IPS-NIHi11 (cell line): ENCODE data around the gene BDKRB2.

ENCODE experiments used
- DNase-seq: peaks from one replicate; pipeline ENCODE4 v3.0.0; 2012; ENCODE audit warnings: mixed read lengths, low spot score

Gene BDKRB2

GRCh38 chr14:96252323-96252998 is 47.8 kb downstream of the BDKRB2 start:
- DNase-seq = no peak

GRCh38 chr14:96252999-96253539 is 48.4 kb downstream of the BDKRB2 start:
- no peak for DNase-seq

GRCh38 chr14:96254687-96255086 is 50.0 kb downstream of the BDKRB2 start:
- DNase-seq = no peak

GRCh38 chr14:96255501-96256366 is 51.1 kb downstream of the BDKRB2 start, which contains the start of gene BDKRB1:
Gene BDKRB1, plus strand, starts transcription at chr14:96256210. Its CDS starts 7,473 bp downstream, at chr14:96263683.
- DNase-seq = no peak

- no peak for DNase-seq
Measured at GRCh38 chr14:96256407-96256806, 51.8 kb downstream of the BDKRB2 start.

GRCh38 chr14:96257056-96257455 is 52.4 kb downstream of the BDKRB2 start:
- no peak for DNase-seq

GRCh38 chr14:96257900-96258299 is 53.3 kb downstream of the BDKRB2 start:
- DNase-seq = no peak

GRCh38 chr14:96260341-96260821 is 55.7 kb downstream of the BDKRB2 start:
- DNase-seq = no peak

- no peak for DNase-seq
Measured at GRCh38 chr14:96261053-96261452, 56.4 kb downstream of the BDKRB2 start.

- DNase-seq = no peak
Measured at GRCh38 chr14:96261772-96262655, 57.4 kb downstream of the BDKRB2 start.

GRCh38 chr14:96263347-96264199 is 58.9 kb downstream of the BDKRB2 start:
- DNase-seq = peak; percentile 43

GRCh38 chr14:96264200-96264553 is 59.5 kb downstream of the BDKRB2 start:
- DNase-seq = no peak

- DNase-seq = peak; percentile 55
Measured at GRCh38 chr14:96264853-96265252, 60.2 kb downstream of the BDKRB2 start.

GRCh38 chr14:96265383-96266095 is 60.9 kb downstream of the BDKRB2 start:
- no peak for DNase-seq

GRCh38 chr14:96267336-96267735 is 62.7 kb downstream of the BDKRB2 start:
- no peak for DNase-seq

GRCh38 chr14:96267916-96268315 is 63.3 kb downstream of the BDKRB2 start:
- no peak for DNase-seq

- DNase-seq = no peak
Measured at GRCh38 chr14:96268431-96269358, 64.1 kb downstream of the BDKRB2 start.

GRCh38 chr14:96269359-96269710 is 64.7 kb downstream of the BDKRB2 start:
- DNase-seq = no peak
